Eye (tissue), 1 donor: ENCODE measurements around the gene RTRAF.

Source experiments
- DNase-seq: peaks from one replicate; pipeline ENCODE4 v3.0.0-alpha.2; 2015

RTRAF gene

DNA sequence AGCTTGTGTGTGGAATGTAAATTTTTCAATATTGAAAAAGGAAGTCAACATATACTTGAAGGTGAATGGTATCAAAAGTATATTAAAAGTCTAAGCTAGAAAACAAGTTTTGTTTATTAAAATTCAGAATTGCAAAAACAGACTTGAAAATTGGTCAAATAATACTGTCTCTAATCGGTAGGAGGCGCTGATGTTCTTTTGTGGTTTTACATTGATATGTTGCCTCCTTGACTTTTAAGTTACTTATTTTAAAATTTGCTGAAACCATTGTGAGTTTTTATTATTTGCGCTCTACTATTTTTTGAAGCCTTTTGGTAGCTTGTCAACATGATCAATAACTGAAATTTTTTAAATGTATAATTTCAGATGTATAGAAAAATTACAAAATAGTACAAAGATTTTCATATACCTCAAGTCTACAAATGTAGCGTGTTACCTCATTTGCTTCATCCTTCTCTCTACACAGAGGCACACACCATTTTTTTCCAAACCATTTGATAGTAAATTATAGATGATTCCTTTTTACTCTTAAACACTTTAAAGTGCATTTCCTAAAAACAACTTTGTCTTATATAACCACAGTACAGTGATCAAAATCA is 6.9 kb downstream of the RTRAF start:
- peak; percentile 64 for DNase-seq

- no peak for DNase-seq
These were observed 9.0 kb downstream of the RTRAF start for GRCh38 chr14:51998348-51998747.

- no peak for DNase-seq
These were observed 9.7 kb downstream of the RTRAF start for GRCh38 chr14:51999084-51999483.

GRCh38 chr14:52000019-52000582 is 10.8 kb downstream of the RTRAF start:
- DNase-seq = no peak

- no peak for DNase-seq
These were observed 11.3 kb downstream of the RTRAF start for GRCh38 chr14:52000696-52001095.

DNA sequence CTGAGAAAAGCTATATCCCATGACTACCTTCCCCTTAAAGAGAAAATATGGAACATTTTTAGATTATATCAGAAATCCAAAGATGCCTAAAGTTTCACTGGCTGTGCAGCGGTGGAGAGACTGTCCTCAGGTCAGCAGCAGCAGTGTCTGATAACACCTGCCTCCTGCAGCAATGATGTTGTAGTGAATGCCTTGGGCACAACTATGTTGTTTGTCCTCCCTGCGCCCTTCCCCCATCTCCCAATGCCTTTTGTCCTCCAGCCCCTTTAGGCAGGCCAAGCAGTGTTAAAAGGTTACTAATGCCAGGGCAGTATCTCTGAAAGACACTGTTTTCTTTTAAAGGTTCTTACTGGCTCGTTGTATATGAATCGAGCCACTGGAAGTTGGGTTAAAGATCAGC is 13.2 kb downstream of the RTRAF start:
- no peak for DNase-seq

DNA sequence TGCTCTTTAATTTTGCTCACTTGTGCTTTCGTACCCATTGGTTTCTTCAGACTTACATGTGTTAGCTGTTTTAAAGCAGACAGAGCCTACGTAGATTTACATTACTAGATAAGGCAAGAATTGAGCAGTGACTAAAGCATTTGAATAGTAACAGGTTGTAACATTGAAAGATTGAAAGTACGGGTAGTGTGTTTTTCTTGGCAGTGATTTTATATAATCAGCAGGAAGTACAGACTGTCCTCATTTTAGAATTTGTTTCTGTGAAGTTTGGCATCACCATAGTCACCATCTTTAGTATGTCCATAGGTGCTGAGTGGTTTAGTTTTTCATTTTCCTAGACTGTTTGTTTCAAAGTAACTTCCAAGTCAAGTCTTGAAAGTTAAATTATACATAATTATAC is 14.0 kb downstream of the RTRAF start:
- DNase-seq = no peak

- DNase-seq = no peak
These were observed 16.3 kb downstream of the RTRAF start for GRCh38 chr14:52005625-52006024.

GRCh38 chr14:52006361-52006760 is 17.0 kb downstream of the RTRAF start:
- no peak for DNase-seq

GRCh38 chr14:52007211-52007610 is 17.9 kb downstream of the RTRAF start:
- DNase-seq = no peak

DNA sequence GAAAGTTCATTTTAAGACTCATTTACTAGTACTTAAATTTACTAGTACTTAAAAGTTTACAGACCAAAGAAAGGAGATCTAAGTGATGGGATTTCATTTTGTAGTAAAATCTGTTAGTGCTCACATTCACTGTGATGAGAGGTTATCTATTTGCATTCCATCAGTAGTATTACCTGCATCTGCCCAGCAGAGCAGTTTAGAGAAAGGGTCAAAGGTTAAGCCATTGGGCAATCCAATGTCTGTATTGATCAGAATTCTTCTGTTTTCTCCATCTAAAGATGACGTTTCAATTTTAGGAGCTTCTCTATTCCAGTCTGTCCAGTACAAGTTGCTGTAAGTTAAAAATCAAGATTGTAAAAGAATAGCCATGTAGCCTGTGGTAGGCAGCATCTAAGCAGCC is 18.3 kb downstream of the RTRAF start:
- no peak for DNase-seq

GRCh38 chr14:52008136-52008535 is 18.8 kb downstream of the RTRAF start:
- DNase-seq = no peak

DNA sequence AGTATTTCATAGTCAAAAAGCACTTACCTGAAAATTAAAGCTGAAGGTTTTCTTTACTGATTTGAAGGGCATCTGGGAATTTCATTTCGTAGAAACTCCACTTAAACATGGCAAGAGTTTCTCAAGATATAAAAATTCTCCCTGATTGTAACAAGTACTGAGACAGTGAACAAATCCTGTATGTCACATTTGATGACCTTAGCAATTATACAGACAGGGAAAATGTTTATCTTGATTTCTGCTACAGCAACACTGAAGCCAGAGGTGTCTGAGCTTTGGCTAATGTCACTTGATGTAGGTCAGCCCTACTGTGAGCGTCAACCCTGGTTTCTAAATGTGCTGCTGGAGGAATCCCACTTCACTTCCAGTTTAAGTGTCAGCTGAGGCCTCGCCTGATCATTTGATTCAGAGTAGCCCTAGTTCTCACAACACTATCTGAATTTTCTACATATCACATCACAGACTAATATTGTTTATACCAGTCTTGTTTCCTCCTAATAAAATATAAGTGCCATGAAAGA is 20.9 kb downstream of the RTRAF start:
- no peak for DNase-seq

DNA sequence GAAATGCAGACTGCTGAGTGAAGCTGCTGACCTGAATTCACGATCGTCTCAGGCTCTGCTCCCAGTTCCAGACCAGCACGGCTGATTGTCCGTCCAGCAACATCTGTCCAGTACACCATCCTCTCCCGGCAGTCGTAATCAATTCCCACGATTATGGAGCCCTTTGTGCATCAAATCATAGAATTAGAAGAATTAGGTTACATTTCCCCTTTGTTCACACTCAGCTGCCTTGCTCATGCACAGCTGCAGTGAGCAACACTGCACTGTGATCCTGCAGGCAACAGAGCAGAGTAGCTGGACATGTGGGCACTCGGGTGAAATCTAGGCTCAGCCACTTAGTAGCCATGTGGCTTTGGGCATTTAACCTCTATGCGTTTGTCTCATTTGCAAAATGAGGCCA is 22.2 kb downstream of the RTRAF start:
- DNase-seq = no peak

DNA sequence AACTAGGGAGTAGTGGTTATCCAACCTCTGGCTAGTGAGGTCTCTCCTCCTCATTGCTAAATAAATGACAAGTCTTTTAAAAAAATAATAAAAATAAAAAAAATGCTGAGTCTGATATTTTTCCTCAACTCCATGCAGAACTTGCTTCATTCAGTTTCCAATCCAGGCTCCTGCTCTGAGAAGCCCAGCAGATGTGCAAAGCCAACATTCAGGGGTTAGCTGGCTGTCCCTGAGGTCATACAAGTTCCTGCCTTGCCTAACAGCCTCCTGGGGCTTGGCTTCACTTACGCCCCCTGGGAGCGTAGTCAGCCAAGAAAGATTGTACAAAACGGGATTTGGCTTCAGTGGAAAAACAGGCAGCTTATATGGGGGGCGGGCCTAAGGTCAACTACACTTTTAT is 23.3 kb downstream of the RTRAF start:
- DNase-seq = no peak

- DNase-seq = no peak
These were observed 24.7 kb downstream of the RTRAF start for GRCh38 chr14:52013984-52014600.

GRCh38 chr14:52014601-52015267 is 25.4 kb downstream of the RTRAF start:
- DNase-seq = peak; percentile 50

- no peak for DNase-seq
These were observed 26.2 kb downstream of the RTRAF start for GRCh38 chr14:52015411-52016030.

GRCh38 chr14:52018252-52018651 is 28.9 kb downstream of the RTRAF start:
- no peak for DNase-seq

- DNase-seq = no peak
These were observed 29.6 kb downstream of the RTRAF start for GRCh38 chr14:52018970-52019369.

DNA sequence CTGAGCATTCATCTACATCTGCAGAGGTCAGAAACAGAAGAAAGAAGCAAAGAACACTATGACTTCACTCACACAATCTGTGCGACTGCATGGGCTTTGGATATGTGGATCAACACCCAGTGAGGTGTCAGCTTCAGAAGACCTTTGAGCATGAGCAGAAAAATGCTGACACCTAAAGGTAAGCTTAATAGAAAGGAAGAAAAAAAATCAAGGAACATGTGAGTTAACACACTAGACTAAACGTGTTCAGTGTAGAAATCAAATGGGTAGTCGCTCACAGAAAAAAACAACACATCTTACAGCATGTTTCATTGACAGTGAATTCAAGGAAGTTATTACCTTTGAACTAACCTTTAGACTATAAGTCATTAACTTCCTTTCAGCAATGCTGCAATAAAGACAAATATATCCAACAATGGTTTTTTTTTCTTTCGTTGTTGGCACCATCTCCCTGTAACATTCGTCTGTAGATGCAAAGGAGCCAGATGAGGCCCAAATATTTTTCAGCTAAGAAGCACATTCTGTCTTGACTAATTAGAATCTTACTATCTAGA is 30.9 kb downstream of the RTRAF start:
- no peak for DNase-seq

DNA sequence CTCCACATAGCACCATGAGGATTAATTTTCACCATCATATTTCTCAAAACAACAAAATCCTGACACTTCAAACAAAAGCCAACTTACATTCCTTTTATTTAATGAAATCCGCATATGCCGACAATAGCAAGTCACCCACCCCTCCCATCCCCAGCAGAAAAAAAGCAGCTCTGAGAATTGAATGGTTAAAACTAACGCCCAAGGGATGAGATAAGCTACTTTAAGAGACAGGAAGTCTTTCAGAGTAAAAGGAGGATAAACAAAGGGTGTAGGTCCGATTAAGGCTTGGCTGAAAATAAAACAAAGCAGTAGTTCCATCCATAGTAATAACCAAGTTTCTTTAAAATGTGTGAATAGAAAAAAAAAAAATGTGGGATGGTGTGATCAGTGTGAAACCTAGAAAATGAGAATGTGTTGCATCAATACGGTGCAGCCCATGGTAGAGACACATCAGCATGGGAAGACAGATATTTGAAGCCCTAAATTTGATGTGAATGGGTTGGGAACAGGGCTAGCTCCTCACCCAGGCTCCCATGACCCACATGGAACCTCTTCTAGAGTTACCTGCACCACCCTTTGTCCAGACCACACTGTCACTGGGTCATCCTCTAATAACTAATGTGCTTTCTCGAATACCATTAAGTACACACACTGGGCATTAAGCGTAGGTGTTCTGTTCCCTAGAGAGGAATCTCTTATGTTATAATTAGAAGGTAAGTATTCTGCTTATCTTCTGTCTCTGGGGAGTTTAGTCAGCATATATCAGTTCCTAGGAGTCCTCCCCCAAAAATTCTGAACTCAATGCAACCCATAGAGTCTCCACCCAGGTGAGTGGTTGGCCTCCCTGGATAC is 31.7 kb downstream of the RTRAF start:
- DNase-seq = no peak
